ENCODE results near the gene MAX.
A peak's percentile ranks its signal among the peaks of the same experiment; 100 is the strongest.

Gene MAX

GRCh38 chr14:65102441-65103149, at the start of gene MAX:
TSS of gene MAX (minus strand) at chr14:65102517. CDS start at chr14:65102339, 178 bp downstream.
- peak; percentile 96 to 98 for DNase-seq (ENCODE audit: low read depth in 2 of 2)

- no peak for DNase-seq (ENCODE audit: low read depth in 2 of 2)
Measured at GRCh38 chr14:65151609-65151956, 49.3 kb upstream of the MAX start.

GRCh38 chr14:65150898-65151608, 48.7 kb upstream of the MAX start:
- no peak for DNase-seq (ENCODE audit: low read depth in 2 of 2)

- DNase-seq (ENCODE audit: low read depth in 2 of 2): no peak
Measured at GRCh38 chr14:65149116-65149515, 46.8 kb upstream of the MAX start.

- DNase-seq (ENCODE audit: low read depth in 2 of 2): no peak
Measured at GRCh38 chr14:65144170-65144569, 41.9 kb upstream of the MAX start.

GRCh38 chr14:65142914-65143625, 40.8 kb upstream of the MAX start:
- no peak for DNase-seq (ENCODE audit: low read depth in 2 of 2)

- no peak for DNase-seq (ENCODE audit: low read depth in 2 of 2)
Measured at GRCh38 chr14:65142429-65142828, 40.1 kb upstream of the MAX start.

GRCh38 chr14:65141523-65141922, 39.2 kb upstream of the MAX start:
- DNase-seq (ENCODE audit: low read depth in 2 of 2): no peak

- no peak for DNase-seq (ENCODE audit: low read depth in 2 of 2)
Measured at GRCh38 chr14:65137648-65138307, 35.5 kb upstream of the MAX start.

GRCh38 chr14:65134651-65135579, 32.6 kb upstream of the MAX start:
- no peak for DNase-seq (ENCODE audit: low read depth in 2 of 2)

- no peak for DNase-seq (ENCODE audit: low read depth in 2 of 2)
Measured at GRCh38 chr14:65132855-65133254, 30.5 kb upstream of the MAX start.

GRCh38 chr14:65131301-65131701, 29.0 kb upstream of the MAX start:
- DNase-seq (ENCODE audit: low read depth in 2 of 2): no peak

- DNase-seq (ENCODE audit: low read depth in 2 of 2): no peak
Measured at GRCh38 chr14:65128096-65128495, 25.8 kb upstream of the MAX start.

- no peak for DNase-seq (ENCODE audit: low read depth in 2 of 2)
Measured at GRCh38 chr14:65117769-65118745, 15.7 kb upstream of the MAX start.

- no peak for DNase-seq (ENCODE audit: low read depth in 2 of 2)
Measured at GRCh38 chr14:65115615-65116014, 13.3 kb upstream of the MAX start.

GRCh38 chr14:65110525-65110924, 8.2 kb upstream of the MAX start:
- no peak for DNase-seq (ENCODE audit: low read depth in 2 of 2)

GRCh38 chr14:65109357-65109756, 7.0 kb upstream of the MAX start:
- DNase-seq (ENCODE audit: low read depth in 2 of 2): no peak

- no peak for DNase-seq (ENCODE audit: low read depth in 2 of 2)
Measured at GRCh38 chr14:65107200-65107599, 4.9 kb upstream of the MAX start.

- DNase-seq (ENCODE audit: low read depth in 2 of 2): no peak
Measured at GRCh38 chr14:65106736-65107135, 4.4 kb upstream of the MAX start.

GRCh38 chr14:65106316-65106715, 4.0 kb upstream of the MAX start:
- DNase-seq (ENCODE audit: low read depth in 2 of 2): no peak

All from stimulated activated CD4-positive, alpha-beta T cell treated with anti-CD3 and anti-CD28 coated beads, Interleukin-15, amount 100 ng/mL, for 48 hours (primary cell).